GM19395 (cell line): ENCODE results near the gene DNAAF5.
"Not testable (repeated sequence)": the region's sequence is repeated elsewhere in the genome, so short reads cannot be mapped to it uniquely, and the experiment has no call there.

Experiments used
- ATAC-seq: cut with Tn5 transposase; IDR thresholded peaks from one replicate; pipeline ENCODE4 v1.9.1; 2021; ENCODE audit warnings: mild to moderate bottlenecking, moderate library complexity; ENCODE audit not compliant: unreplicated experiment

The DNAAF5 gene

GRCh38 chr7:729140-730000 lies 2.9 kb downstream of the DNAAF5 start:
- no peak for ATAC-seq

- no peak for ATAC-seq
Measured at GRCh38 chr7:730501-731439, 4.3 kb downstream of the DNAAF5 start.

- ATAC-seq: no peak
Measured at GRCh38 chr7:731440-732085, 5.1 kb downstream of the DNAAF5 start.

GRCh38 chr7:732094-732541 lies 5.6 kb downstream of the DNAAF5 start:
- no peak for ATAC-seq

GRCh38 chr7:732556-732955 lies 6.1 kb downstream of the DNAAF5 start:
- ATAC-seq: no peak

GRCh38 chr7:734214-734613 lies 7.7 kb downstream of the DNAAF5 start:
- no peak for ATAC-seq

- ATAC-seq: no peak
Measured at GRCh38 chr7:734808-735207, 8.3 kb downstream of the DNAAF5 start.

GRCh38 chr7:738241-738640 lies 11.7 kb downstream of the DNAAF5 start:
- no peak for ATAC-seq

GRCh38 chr7:738723-739454 lies 12.4 kb downstream of the DNAAF5 start:
- ATAC-seq: no peak

- no peak for ATAC-seq
Measured at GRCh38 chr7:739455-739982, 13.0 kb downstream of the DNAAF5 start.

GRCh38 chr7:739983-740942 lies 13.8 kb downstream of the DNAAF5 start:
- no peak for ATAC-seq

GRCh38 chr7:741191-741671 lies 14.7 kb downstream of the DNAAF5 start:
- ATAC-seq: no peak

- no peak for ATAC-seq
Measured at GRCh38 chr7:741850-742249, 15.4 kb downstream of the DNAAF5 start.

- no peak for ATAC-seq
Measured at GRCh38 chr7:742791-743190, 16.3 kb downstream of the DNAAF5 start.

- ATAC-seq: not testable (repeated sequence)
Measured at GRCh38 chr7:743341-744127, 17.0 kb downstream of the DNAAF5 start.

GRCh38 chr7:744128-744520 lies 17.6 kb downstream of the DNAAF5 start:
- not testable (repeated sequence) for ATAC-seq

- no peak for ATAC-seq
Measured at GRCh38 chr7:744854-745430, 18.4 kb downstream of the DNAAF5 start.
